Measurements from ENCODE around the gene CCDC89.
"Not testable (repeated sequence)": the region's sequence is repeated elsewhere in the genome, so short reads cannot be mapped to it uniquely, and the experiment has no call there.

Gene CCDC89

DNA sequence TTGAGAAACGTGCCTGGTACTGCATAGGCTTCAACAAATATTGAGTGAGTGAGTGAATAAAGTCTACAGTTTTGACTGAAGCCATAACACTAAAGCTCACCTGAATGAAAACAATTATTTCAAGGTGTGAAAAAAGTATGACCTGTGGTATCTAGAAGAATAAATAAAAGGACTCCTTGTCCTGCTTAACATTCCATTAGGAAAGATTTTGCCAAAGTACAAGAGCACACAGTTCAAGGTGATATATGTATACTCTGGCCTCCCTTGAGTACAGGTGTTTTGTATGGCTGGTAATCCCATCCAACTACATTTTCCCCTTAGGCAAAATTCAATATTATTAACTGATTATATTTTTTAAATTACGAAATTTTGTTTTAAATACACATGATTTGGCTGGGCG is 19.3 kb downstream of the CCDC89 start:
- H3K9me3 Mint-ChIP-seq: peaks cover 4 to 8% of the 10 kb centered on the region in 2 donors
- H3K27ac Mint-ChIP-seq: no peak overlapping the region
- no peak overlapping the region for H3K4me3 Mint-ChIP-seq
- H3K4me1 Mint-ChIP-seq: peaks cover 10% of the 10 kb centered on the region
- ATAC-seq (no peak), DNase-seq (no peak)
- no peaks in the 10 kb centered on the region for H3K27me3 Mint-ChIP-seq

DNA sequence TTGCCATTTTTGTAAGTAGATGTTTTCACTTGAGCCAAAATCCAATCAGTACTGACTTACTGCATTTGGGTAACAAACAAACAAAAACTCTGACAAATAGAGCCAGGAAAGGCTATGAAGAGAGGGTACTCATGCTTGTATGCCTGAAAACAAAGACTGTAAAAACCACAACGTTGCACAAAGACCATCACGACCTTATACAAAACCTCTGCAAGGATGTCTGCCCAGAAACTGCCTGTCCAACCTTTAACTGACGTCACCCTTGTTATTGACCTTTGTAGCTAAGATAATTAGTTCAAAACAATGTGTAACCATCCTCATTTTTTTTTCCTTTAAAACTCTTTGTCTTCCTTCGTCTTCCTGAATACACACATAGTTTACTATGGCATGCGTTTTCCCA is 20.3 kb downstream of the CCDC89 start:
- H3K9me3 Mint-ChIP-seq: peaks cover under 1 to 2% of the 10 kb centered on the region in 2 donors
- no peaks in the 10 kb centered on the region for H3K27me3 Mint-ChIP-seq
- no peak for DNase-seq
- H3K4me1 Mint-ChIP-seq: peaks cover 19% of the 10 kb centered on the region
- H3K4me3 Mint-ChIP-seq: peak overlapping the region; percentile 94
- no peak for ATAC-seq
- peak overlapping the region; percentile 95 to 97 for H3K27ac Mint-ChIP-seq

- ATAC-seq: peak; percentile 88
- peak; percentile 93 to 97 for DNase-seq
- H3K27ac Mint-ChIP-seq: peak within 1 kb of the TSS; percentile 95 to 97
- H3K9me3 Mint-ChIP-seq: no peaks in the 10 kb centered on the region
- H3K4me1 Mint-ChIP-seq: peaks cover 28% of the 10 kb centered on the region
- peak within 1 kb of the TSS; percentile 94 for H3K4me3 Mint-ChIP-seq
- no peaks in the 10 kb centered on the region for H3K27me3 Mint-ChIP-seq
Measured at GRCh38 chr11:85664615-85665481, 21.1 kb downstream of the CCDC89 start, which contains the start of gene CREBZF. Gene CREBZF, minus strand, starts transcription at chr11:85665129. Its CDS starts 254 bp downstream, at chr11:85664875.

DNA sequence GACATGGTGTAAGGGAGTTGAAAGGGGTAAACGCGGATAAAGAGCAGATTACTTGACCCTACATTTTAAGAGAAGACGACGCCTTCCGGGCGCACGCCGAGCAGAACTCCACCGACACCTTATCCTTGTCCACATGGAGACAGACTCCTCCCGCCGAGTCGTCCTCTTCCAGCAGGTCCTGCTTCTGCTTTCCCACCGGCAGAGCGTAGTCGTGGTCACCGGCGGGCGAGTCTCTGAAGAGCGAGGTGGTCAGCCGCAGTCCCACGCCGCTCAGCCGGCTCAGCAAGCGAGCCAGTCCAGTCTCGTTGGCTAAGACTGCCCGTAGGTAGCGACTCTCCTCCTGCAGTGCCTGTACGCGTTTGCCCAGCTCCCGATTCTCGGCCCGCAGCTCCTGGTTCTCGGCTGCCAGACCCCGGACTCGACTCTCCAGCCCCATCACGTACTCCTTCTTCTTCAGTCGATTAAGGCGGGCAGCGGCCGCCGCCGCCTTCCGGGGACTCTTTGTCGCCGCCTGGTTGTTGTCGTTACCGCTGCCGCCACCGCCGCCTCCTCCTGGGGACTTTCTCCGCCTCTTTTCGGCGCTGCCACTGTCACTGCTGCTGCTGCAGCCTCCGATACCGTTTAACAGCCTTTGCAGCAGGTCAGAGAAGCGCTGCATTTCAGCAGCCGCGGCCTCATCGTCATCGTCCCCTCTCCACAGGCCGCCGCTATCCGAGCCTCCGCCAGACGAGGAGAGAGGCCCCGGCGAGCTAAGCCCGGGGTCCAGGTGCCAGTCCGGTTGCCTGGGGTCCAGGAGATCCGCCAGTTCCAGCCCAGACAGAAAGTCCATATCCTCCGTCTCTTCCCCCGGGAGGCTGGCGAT is 22.0 kb downstream of the CCDC89 start:
- Mint-ChIP-seq H3K4me3 (peak overlapping the region; percentile 94), H3K27me3 (no peaks in the 10 kb centered on the region), H3K4me1 (peaks cover 35% of the 10 kb centered on the region), H3K27ac (peak overlapping the region; percentile 95 to 97), H3K9me3 (no peaks in the 10 kb centered on the region)
- DNase-seq (peak; percentile 87 to 90), ATAC-seq (peak; percentile 83)

GRCh38 chr11:85663080-85663752 is 22.8 kb downstream of the CCDC89 start:
- Mint-ChIP-seq H3K4me1 (peaks cover 40% of the 10 kb centered on the region), H3K27me3 (no peaks in the 10 kb centered on the region), H3K27ac (peak overlapping the region; percentile 95 to 97), H3K4me3 (peak overlapping the region; percentile 94), H3K9me3 (no peaks in the 10 kb centered on the region)
- DNase-seq: peak in 1 of 2 donors; percentile 19
- peak; percentile 37 for ATAC-seq

DNA sequence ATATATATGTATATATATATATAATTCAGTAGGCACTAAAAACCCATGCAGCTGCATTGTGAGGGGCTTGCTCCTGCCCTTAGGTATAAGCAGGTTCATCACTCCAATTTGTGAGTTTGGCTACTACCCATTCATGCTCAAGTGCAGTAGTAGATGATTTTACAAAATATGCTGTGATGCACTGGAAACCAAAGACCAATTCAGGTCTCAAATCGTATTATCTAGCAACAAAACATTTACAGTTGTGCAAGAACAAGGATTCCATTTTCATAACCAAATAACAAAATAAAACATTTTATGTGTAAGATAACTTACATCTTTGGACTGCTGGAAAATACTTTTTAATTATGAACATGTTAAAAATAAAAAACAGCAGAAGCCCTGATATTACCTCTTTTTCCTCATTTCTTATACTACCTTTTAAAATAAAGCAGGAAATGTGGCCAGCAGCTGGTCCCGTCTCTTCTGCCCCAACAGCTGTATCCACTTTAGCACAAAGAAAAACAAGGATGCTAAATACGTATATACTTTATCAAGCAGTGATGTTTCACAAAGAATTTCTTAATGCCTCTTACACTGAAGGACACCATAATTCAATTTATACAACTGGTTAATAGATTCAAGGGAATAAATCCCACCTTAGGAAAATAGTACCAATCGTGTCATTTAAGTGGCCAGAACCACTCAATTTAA is 23.9 kb downstream of the CCDC89 start:
- Mint-ChIP-seq H3K27ac (no peak overlapping the region), H3K4me1 (peaks cover 42% of the 10 kb centered on the region), H3K9me3 (no peaks in the 10 kb centered on the region), H3K4me3 (peak overlapping the region; percentile 57 to 94), H3K27me3 (no peaks in the 10 kb centered on the region)
- ATAC-seq (no peak), DNase-seq (no peak)

GRCh38 chr11:85658180-85658579 is 27.8 kb downstream of the CCDC89 start:
- DNase-seq (no peak), ATAC-seq (no peak)
- no peak overlapping the region for H3K4me3 Mint-ChIP-seq
- H3K27ac Mint-ChIP-seq: no peak overlapping the region
- H3K4me1 Mint-ChIP-seq: peaks cover 48% of the 10 kb centered on the region
- no peaks in the 10 kb centered on the region for H3K27me3 Mint-ChIP-seq
- H3K9me3 Mint-ChIP-seq: no peaks in the 10 kb centered on the region

DNA sequence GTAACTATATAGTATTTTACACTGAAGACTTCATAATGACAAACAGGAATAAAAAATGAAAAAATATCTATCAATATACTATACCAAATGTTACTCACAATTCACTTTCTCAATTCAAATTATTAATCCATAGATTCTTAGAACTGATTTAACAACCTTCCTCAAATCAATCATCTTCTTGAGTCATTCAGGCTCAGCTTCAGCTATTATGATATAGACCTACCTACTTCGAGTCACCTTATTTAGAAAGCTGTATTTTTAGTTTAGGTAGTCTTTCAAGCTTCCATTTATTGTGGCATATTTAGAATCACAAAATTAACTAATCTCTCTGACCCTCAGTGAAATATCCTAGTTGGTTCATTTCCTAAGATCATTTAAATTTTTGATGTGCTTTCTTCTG is 29.2 kb downstream of the CCDC89 start:
- Mint-ChIP-seq H3K4me3 (no peak overlapping the region), H3K4me1 (peaks cover 62% of the 10 kb centered on the region), H3K9me3 (no peaks in the 10 kb centered on the region), H3K27me3 (no peaks in the 10 kb centered on the region), H3K27ac (peak overlapping the region in 1 of 2 donors; percentile 26)
- ATAC-seq (no peak), DNase-seq (no peak)

DNA sequence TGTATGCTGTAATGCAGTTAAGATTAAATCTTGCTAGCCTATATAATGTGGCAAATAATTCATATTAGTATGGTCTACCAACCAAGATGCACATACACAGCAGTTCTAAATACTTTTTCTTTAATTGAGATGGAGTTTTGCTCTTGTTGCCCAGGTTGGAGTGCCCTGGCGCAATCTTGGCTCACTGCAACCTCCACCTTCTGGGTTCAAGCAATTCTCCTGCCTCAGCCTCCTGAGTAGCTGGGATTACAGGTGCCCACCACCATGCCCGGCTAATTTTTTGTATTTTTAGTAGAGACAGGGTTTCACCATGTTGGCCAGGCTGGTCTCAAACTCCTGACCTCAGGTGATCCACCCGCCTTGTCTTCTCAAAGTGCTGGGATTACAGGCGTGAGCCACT is 31.7 kb downstream of the CCDC89 start:
- not testable (repeated sequence) for ATAC-seq, DNase-seq, H3K27me3 Mint-ChIP-seq, H3K4me3 Mint-ChIP-seq, H3K27ac Mint-ChIP-seq, H3K9me3 Mint-ChIP-seq
- H3K4me1 Mint-ChIP-seq: peaks cover 56% of the 10 kb centered on the region

GRCh38 chr11:85652786-85653447 is 33.1 kb downstream of the CCDC89 start:
- ATAC-seq (no peak), DNase-seq (no peak)
- peaks cover 58% of the 10 kb centered on the region for H3K4me1 Mint-ChIP-seq
- peak overlapping the region; percentile 31 to 42 for H3K27ac Mint-ChIP-seq
- H3K4me3 Mint-ChIP-seq: no peak overlapping the region
- no peaks in the 10 kb centered on the region for H3K27me3 Mint-ChIP-seq
- H3K9me3 Mint-ChIP-seq: no peaks in the 10 kb centered on the region

DNA sequence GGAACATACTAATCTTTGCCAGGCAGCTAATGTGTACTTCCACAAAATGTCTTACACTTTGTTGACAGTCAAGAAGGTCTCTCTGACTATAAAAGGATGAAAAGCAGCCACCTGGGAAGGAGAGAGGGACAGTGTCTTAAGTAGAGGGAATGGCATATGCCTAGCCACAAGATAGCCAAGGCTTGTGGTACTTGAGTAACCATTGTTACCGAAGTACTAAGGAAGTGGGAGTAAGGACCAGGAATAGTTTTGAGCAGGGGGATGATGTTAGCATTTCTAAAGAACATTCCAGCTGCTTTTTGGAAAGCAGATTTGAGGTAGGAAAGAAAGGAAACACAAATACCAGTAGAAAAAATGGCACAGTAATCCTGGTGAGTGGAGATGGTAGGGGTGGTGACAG is 34.9 kb downstream of the CCDC89 start:
- Mint-ChIP-seq H3K9me3 (no peaks in the 10 kb centered on the region), H3K4me1 (peaks cover 48% of the 10 kb centered on the region), H3K27ac (peak overlapping the region in 1 of 2 donors; percentile 77), H3K4me3 (no peak overlapping the region), H3K27me3 (no peaks in the 10 kb centered on the region)
- DNase-seq: no peak
- ATAC-seq: no peak

DNA sequence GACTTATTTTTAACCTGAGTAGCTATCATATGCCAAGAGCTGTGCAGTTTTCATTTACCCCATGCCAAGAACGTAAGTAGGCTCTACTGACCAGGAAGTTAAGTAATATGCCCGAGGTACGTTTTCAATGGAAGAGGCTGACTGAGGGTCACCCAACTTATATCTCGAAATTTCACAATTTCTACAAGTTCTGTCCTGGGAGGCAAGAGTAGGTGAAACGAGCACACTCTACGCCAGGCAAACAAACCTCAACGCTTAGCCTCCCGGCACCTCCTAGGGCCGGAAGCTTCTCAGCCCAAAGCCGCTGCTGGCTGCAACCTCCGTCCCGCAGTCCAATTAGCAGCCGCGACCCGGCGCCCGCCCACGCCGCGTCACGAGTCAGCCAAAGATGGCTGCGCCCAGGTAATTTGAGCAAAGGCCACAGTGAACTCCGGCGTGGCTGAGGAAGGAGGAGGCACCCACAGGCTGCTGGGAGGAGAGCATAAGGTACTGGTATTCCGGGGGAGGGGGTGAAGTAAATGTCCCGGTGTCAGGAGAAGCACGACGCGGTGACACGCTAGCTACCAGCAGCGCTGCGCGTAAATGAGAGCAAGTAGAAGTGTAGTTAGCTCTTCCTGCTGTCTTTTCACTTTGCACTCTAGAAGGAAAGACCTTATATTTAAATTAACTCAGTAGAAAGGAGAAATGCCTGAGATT is 38.2 kb downstream of the CCDC89 start, which contains the start of gene TMEM126A:
TMEM126A (plus strand) TSS at position 364 of the 696 bp plus-strand sequence. CDS start 2,289 bp downstream, outside the sequence.
- peaks cover 17% of the 10 kb centered on the region for H3K27me3 Mint-ChIP-seq
- peak; percentile 87 to 92 for DNase-seq

GRCh38 chr11:85647078-85647477 is 38.9 kb downstream of the CCDC89 start:
- no peak for ATAC-seq
- peak overlapping the region; percentile 83 to 94 for H3K4me3 Mint-ChIP-seq
- peaks cover 24% of the 10 kb centered on the region for H3K27me3 Mint-ChIP-seq
- peak overlapping the region; percentile 56 to 95 for H3K27ac Mint-ChIP-seq
- H3K9me3 Mint-ChIP-seq: no peaks in the 10 kb centered on the region
- no peak for DNase-seq
- peaks cover 29% of the 10 kb centered on the region for H3K4me1 Mint-ChIP-seq

More for the DNA sequence above, 38.2 kb downstream of the CCDC89 start, which contains the start of gene TMEM126A:
- peak within 1 kb of the TSS; percentile 86 to 95 for H3K27ac Mint-ChIP-seq
- H3K9me3 Mint-ChIP-seq: no peaks in the 10 kb centered on the region
- peaks cover 36% of the 10 kb centered on the region for H3K4me1 Mint-ChIP-seq
- peak within 1 kb of the TSS; percentile 83 to 94 for H3K4me3 Mint-ChIP-seq
- peak; percentile 97 for ATAC-seq

- DNase-seq (no peak), ATAC-seq (no peak)
- Mint-ChIP-seq H3K27ac (no peak overlapping the region), H3K4me1 (no peaks in the 10 kb centered on the region), H3K4me3 (no peak overlapping the region), H3K9me3 (no peaks in the 10 kb centered on the region), H3K27me3 (peaks cover 28% of the 10 kb centered on the region)
Measured at GRCh38 chr11:85643191-85643614, 42.8 kb downstream of the CCDC89 start.
